H9 (cell line): ENCODE data around the gene SLC2A11. TPM values are rescaled to one million over a fixed set of nuclear protein-coding genes. Genes with fewer than 3 reads are reported as not detected.

Experiments used
- DNase-seq: peaks from one replicate; pipeline ENCODE4 v3.0.0-alpha.2; 2017
- H2AFZ ChIP-seq: one replicate; pipeline ENCODE4 v1.6.1; 2013; ENCODE audit warnings: mild to moderate bottlenecking, low read length, control low read depth, moderate library complexity
- H2AK5ac ChIP-seq: 2 replicates; pipeline ENCODE4 v1.6.1; 2013; ENCODE audit warnings: low read length, control low read depth, mixed read lengths; ENCODE audit not compliant: insufficient read length
- H2BK120ac ChIP-seq: one replicate; pipeline ENCODE4 v1.6.1; 2013; ENCODE audit warnings: low read depth, mild to moderate bottlenecking, low read length, control low read depth, inconsistent platforms; ENCODE audit not compliant: poor library complexity, severe bottlenecking
- H2BK12ac ChIP-seq: 2 replicates; pipeline ENCODE4 v1.6.1; 2013; ENCODE audit warnings: low read length, control low read depth, mixed read lengths, low read depth; ENCODE audit not compliant: insufficient read length
- H2BK15ac ChIP-seq: 2 replicates; pipeline ENCODE4 v1.6.1; 2013; ENCODE audit warnings: low read depth, low read length, control low read depth
- H2BK20ac ChIP-seq: one replicate; pipeline ENCODE4 v1.6.1; 2013; ENCODE audit warnings: low read depth, mild to moderate bottlenecking, low read length, control low read depth, inconsistent platforms; ENCODE audit not compliant: poor library complexity, severe bottlenecking
- H2BK5ac ChIP-seq: 2 replicates; pipeline ENCODE4 v1.6.1; 2013; ENCODE audit warnings: low read length, control low read depth, mixed read lengths; ENCODE audit not compliant: insufficient read length
- H3K14ac ChIP-seq: 2 replicates; pipeline ENCODE4 v1.6.1; 2013; ENCODE audit warnings: low read length, control low read depth; ENCODE audit not compliant: insufficient read depth
- H3K18ac ChIP-seq: 2 replicates; pipeline ENCODE4 v1.6.1; 2013; ENCODE audit warnings: low read depth, mild to moderate bottlenecking, mixed read lengths, low read length, control low read depth; ENCODE audit not compliant: insufficient read length
- H3K23ac ChIP-seq: 2 replicates; pipeline ENCODE4 v1.6.1; 2013; ENCODE audit warnings: low read length, control low read depth, mixed read lengths, low read depth; ENCODE audit not compliant: insufficient read length
- H3K23me2 ChIP-seq: 2 replicates; pipeline ENCODE4 v1.6.1; 2013; ENCODE audit warnings: low read depth, mild to moderate bottlenecking, mixed read lengths, low read length, control low read depth; ENCODE audit not compliant: insufficient read length, poor library complexity, severe bottlenecking
- H3K27ac ChIP-seq: 2 replicates; pipeline ENCODE4 v1.5.1; 2013; ENCODE audit warnings: low read length, control low read depth, mixed read lengths, low read depth; ENCODE audit not compliant: insufficient read length
- H3K27me3 ChIP-seq: 2 replicates; pipeline ENCODE4 v1.6.1; 2013; ENCODE audit warnings: low read length, control low read depth, inconsistent platforms; ENCODE audit not compliant: insufficient read depth
- H3K4ac ChIP-seq: 2 replicates; pipeline ENCODE4 v1.6.1; 2013; ENCODE audit warnings: low read depth, mild to moderate bottlenecking, control low read depth, inconsistent platforms, low read length, moderate library complexity
- H3K4me1 ChIP-seq: 2 replicates; pipeline ENCODE4 v1.6.1; 2013; ENCODE audit warnings: low read length, control low read depth, inconsistent platforms; ENCODE audit not compliant: insufficient read depth
- H3K4me2 ChIP-seq: 2 replicates; pipeline ENCODE4 v1.6.1; 2013; ENCODE audit warnings: low read length, control low read depth, mixed read lengths; ENCODE audit not compliant: insufficient read length, insufficient read depth
- H3K56ac ChIP-seq: 2 replicates; pipeline ENCODE4 v1.6.1; 2013; ENCODE audit warnings: low read depth, mild to moderate bottlenecking, mixed read lengths, low read length, control low read depth; ENCODE audit not compliant: insufficient read length
- H3K79me1 ChIP-seq: 2 replicates; pipeline ENCODE4 v1.6.1; 2013; ENCODE audit warnings: low read depth, mild to moderate bottlenecking, moderate library complexity, low read length, control low read depth, inconsistent platforms; ENCODE audit not compliant: insufficient read depth, poor library complexity, severe bottlenecking
- H3K79me2 ChIP-seq: 2 replicates; pipeline ENCODE4 v1.6.1; 2013; ENCODE audit warnings: low read length, control low read depth, inconsistent platforms; ENCODE audit not compliant: insufficient read depth
- H3K9ac ChIP-seq: 2 replicates; pipeline ENCODE4 v1.6.1; 2013; ENCODE audit warnings: low read length, control low read depth, mixed read lengths; ENCODE audit not compliant: insufficient read length; ENCODE audit errors: extremely low read depth
- H3K9me3 ChIP-seq: one replicate; pipeline ENCODE4 v1.6.1; 2013; ENCODE audit warnings: low read depth, low read length, inconsistent platforms; ENCODE audit not compliant: control insufficient read depth
- H3T11ph ChIP-seq: one replicate; pipeline ENCODE4 v1.6.1; 2013; ENCODE audit warnings: mild to moderate bottlenecking, low read length, control low read depth, inconsistent platforms
- H4K20me1 ChIP-seq: one replicate; pipeline ENCODE4 v1.6.1; 2013; ENCODE audit not compliant: control insufficient read depth, insufficient read length, insufficient read depth
- H4K5ac ChIP-seq: 2 replicates; pipeline ENCODE4 v1.6.1; 2013; ENCODE audit warnings: low read depth, mild to moderate bottlenecking, mixed read lengths, low read length, control low read depth; ENCODE audit not compliant: insufficient read length
- H4K8ac ChIP-seq: replicated peaks from 2 replicates; pipeline ENCODE4 v1.6.1; 2013; ENCODE audit warnings: low read length, control low read depth, mixed read lengths, low read depth; ENCODE audit not compliant: insufficient read length
- H4K91ac ChIP-seq: 2 replicates; pipeline ENCODE4 v1.6.1; 2013; ENCODE audit warnings: low read depth, mild to moderate bottlenecking, moderate library complexity, mixed read lengths, low read length, control low read depth; ENCODE audit not compliant: insufficient read length
- H3K27ac Mint-ChIP-seq, 3 experiments: 2 replicates in 2 of 3; 3 replicates in 1 of 3; pipeline ENCODE4 v1.8.0; 2020 to 2021; ENCODE audit warnings: mixed read lengths in 3 of 3, mild to moderate bottlenecking in 1 of 3, moderate library complexity in 1 of 3
- H3K27me3 Mint-ChIP-seq: 2 replicates; pipeline ENCODE4 v1.8.0; 2021; ENCODE audit warnings: low read depth, mild to moderate bottlenecking, moderate library complexity, mixed read lengths
- H3K36me3 Mint-ChIP-seq, 3 experiments: 2 replicates in 2 of 3; 3 replicates in 1 of 3; pipeline ENCODE4 v1.8.0; 2020 to 2021; ENCODE audit warnings: low read depth in 3 of 3, mixed read lengths in 3 of 3; ENCODE audit not compliant: insufficient read depth in 1 of 3
- H3K4me1 Mint-ChIP-seq, 2 experiments: 2 replicates each; pipeline ENCODE4 v1.8.0; 2020; ENCODE audit warnings: mixed read lengths in 2 of 2
- H3K4me3 Mint-ChIP-seq, 2 experiments: 2 replicates in 1 of 2; 3 replicates in 1 of 2; pipeline ENCODE4 v1.8.0; 2020 to 2021; ENCODE audit warnings: mild to moderate bottlenecking in 2 of 2, mixed read lengths in 2 of 2, moderate library complexity in 1 of 2
- H3K9me3 Mint-ChIP-seq, 2 experiments: 2 replicates in 1 of 2; 3 replicates in 1 of 2; pipeline ENCODE4 v1.8.0; 2020; ENCODE audit warnings: mild to moderate bottlenecking in 2 of 2, mixed read lengths in 2 of 2, moderate library complexity in 1 of 2
- WGBS: extraction: QIAGEN DNeasy Blood & Tissue Kit; methylation state at CpG from one replicate; pipeline ENCODE4 v1.1.7; 2013; ENCODE audit warnings: missing lambda C conversion rate, low lambda C conversion rate, mixed read lengths; ENCODE audit not compliant: insufficient read length; ENCODE audit errors: extremely low coverage; 5-methylcytosine and 5-hydroxymethylcytosine counted together
- total RNA-seq: library from RNA; stranded (reverse); gene quantifications from 2 replicates; pipeline ENCODE4 v1.2.1, GENCODE V29; 2021
- TF ChIP-seq, protein P1 (sequence below): fragments of 200-600 bp; sonication (generic); conservative IDR thresholded peaks from 3 replicates; pipeline ENCODE4 v1.8.0; 2021; ENCODE audit warnings: antibody characterized with exemption, mild to moderate bottlenecking

SLC2A11 gene
- total RNA-seq, 1 experiment from 2014 or later: 15.0 TPM

- Histone ChIP-seq H2BK12ac (no peak overlapping the region), H3T11ph (no peak overlapping the region), H3K79me2 (no peaks in the 10 kb centered on the region), H2AK5ac (no peak overlapping the region), H3K9ac (no peak overlapping the region), H3K23ac (no peak overlapping the region), H2BK15ac (no peak overlapping the region), H4K5ac (no peak overlapping the region), H2BK120ac (no peak overlapping the region), H3K4me2 (no peak overlapping the region), H3K14ac (no peak overlapping the region), H3K23me2 (peaks cover 7% of the 10 kb centered on the region), H3K27ac (no peak overlapping the region), H4K20me1 (no peaks in the 10 kb centered on the region), H2BK20ac (no peak overlapping the region), H3K56ac (no peak overlapping the region), H3K27me3 (no peaks in the 10 kb centered on the region), H3K4me1 (0 out of 2 replicates have a peak, but pooled peaks cover 3% of the 10 kb centered on the region), H3K79me1 (no peaks in the 10 kb centered on the region), H4K91ac (no peak overlapping the region), H3K4ac (no peak overlapping the region), H3K18ac (no peak overlapping the region), H2AFZ (no peak overlapping the region), H2BK5ac (no peak overlapping the region), H3K9me3 (no peaks in the 10 kb centered on the region), H4K8ac (no peak overlapping the region)
- Mint-ChIP-seq H3K27me3 (0 out of 2 replicates have a peak, but pooled peaks cover 4% of the 10 kb centered on the region), H3K4me1 (peaks cover 48 to 54% of the 10 kb centered on the region in 2 experiments), H3K4me3 (no peak overlapping the region), H3K9me3 (peaks cover 5 to 16% of the 10 kb centered on the region in 2 experiments; a peak in 4 of 5 replicates), H3K27ac (0 out of 7 replicates have a peak overlapping the region, but pooled peaks of 1 of the 3 experiments have one; percentile 11), H3K36me3 (peaks cover 2 to 16% (median 13%) of the 10 kb centered on the region in 3 experiments; a peak in 6 of 7 replicates)
- no peak for DNase-seq
- TF ChIP-seq, protein P1, sequence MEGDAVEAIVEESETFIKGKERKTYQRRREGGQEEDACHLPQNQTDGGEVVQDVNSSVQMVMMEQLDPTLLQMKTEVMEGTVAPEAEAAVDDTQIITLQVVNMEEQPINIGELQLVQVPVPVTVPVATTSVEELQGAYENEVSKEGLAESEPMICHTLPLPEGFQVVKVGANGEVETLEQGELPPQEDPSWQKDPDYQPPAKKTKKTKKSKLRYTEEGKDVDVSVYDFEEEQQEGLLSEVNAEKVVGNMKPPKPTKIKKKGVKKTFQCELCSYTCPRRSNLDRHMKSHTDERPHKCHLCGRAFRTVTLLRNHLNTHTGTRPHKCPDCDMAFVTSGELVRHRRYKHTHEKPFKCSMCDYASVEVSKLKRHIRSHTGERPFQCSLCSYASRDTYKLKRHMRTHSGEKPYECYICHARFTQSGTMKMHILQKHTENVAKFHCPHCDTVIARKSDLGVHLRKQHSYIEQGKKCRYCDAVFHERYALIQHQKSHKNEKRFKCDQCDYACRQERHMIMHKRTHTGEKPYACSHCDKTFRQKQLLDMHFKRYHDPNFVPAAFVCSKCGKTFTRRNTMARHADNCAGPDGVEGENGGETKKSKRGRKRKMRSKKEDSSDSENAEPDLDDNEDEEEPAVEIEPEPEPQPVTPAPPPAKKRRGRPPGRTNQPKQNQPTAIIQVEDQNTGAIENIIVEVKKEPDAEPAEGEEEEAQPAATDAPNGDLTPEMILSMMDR: no peak
- WGBS: no CpG with 5 or more reads among the region's 12 CpGs
Observed at GRCh38 chr22:23911318-23911980, 53.8 kb downstream of the SLC2A11 start.
